Pons (tissue), 1 donor: ENCODE data around the gene FOXRED2.

Experiments used
- DNase-seq: peaks from one replicate; pipeline ENCODE4 v3.0.0-alpha.2; 2016; ENCODE audit warnings: low spot score

Gene FOXRED2

DNA sequence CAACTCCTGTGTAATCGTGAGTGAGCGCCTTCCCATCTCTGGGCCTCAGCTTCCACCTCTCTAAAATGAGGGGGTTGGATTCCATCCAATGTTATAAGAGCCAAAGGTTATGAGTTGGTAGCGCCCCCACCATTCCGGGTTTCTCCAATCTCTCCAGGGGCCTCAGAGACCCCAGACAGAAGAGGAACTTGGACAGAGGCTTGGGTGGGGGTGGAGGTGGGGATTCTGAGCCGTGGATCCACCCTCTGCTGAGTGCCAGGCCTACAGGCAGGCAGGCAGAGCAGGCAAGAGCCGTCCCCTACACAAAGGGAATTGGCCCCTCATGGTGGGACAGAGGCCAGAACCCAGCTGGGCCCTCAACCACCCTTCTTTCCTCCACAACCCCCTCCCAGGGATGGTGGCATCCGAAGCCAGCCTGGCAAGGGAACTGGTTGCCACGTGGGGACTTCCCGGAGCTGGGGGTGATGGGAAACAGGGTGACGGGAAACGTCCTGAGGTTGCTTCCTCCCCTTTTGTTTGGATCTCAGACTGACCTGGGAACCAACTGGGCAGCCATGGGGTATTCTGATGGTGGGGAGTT lies 57.2 kb downstream of the FOXRED2 start:
- DNase-seq: no peak

GRCh38 chr22:36447632-36448031 lies 59.2 kb downstream of the FOXRED2 start:
- no peak for DNase-seq

DNA sequence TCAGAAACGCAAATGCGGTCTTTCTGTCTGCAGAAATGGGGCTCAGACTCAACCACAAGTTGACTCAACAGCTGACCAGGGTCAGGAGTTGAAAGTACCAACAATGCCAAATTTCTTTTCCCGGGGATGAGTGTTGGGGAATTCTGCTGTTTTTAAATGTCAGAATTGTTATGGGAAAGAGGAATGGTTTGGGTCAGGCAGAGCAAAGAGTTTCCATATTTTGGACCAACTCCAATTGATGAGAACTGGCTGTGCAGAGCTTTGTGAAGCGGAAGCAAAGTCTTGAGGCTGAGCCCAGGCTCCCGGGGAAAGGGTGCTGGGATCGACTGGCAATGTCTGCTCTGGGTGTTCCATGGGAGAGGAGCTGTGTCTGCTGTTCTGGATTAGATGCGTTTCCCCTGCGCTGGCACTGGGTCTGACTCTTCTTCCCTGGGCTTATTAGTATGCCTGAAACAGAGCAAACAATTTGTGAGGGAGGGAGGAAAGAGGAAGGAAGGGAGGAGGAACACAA lies 61.6 kb downstream of the FOXRED2 start:
- no peak for DNase-seq

DNA sequence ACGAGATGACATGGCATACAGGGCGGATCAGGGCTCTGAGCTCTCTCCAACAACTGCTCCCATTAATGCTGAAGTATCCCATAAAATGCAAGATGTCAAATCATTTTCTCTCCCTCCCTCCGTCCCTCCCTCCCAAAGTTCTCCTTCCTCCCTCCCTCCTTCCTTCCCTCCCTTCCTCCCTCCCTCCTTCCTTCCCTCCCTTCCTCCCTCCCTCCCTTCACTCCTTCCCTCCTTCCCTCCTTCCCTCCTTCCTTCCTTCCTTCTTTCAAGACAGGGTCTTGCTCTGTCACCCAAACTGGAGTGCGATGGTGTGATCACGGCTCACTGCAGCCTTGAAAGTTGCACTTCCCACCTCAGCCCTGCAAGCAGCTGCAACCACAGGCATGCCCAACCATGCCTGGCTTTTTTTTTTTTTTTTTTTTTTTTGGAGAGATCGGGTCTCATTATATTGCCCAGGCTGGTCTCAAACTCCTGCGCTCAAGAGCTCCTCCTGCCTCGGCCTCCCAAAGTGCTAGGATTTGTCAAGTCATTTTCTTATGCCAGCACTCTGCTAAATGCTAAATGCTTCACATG lies 63.6 kb downstream of the FOXRED2 start:
- no peak for DNase-seq

DNA sequence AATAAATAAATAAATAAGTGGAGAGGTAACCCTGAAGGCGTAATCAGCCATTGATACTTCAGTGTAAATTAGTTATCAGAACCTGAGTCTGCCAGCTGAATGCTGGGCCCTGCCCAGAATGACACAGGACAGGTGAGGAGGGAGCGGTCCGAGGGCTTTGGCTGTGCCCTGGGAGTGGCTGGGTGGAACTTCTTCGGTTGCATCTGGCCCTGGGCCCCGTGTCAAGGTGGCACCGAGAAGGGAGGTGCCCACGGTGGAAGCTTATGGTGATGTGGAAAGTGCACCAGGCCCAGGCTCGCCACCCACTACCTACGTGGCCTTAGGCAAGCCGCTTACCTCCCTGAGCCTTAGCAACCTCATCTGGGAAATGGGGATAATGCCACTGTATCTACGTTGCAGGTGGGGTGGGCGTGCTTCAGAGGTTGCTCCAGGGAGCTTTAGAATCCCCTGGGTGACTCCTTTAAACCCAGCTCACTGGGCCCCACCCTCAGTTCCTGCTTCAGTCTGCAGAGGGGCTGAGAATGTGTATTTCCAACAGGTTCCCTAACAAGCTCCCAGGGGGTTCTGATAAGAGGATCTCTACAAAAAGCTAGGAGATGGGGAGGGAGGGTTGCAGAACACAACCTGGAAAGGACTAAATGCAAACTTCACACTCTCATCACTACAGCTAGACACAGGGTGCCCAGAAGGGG lies 64.2 kb downstream of the FOXRED2 start:
- DNase-seq: no peak

DNA sequence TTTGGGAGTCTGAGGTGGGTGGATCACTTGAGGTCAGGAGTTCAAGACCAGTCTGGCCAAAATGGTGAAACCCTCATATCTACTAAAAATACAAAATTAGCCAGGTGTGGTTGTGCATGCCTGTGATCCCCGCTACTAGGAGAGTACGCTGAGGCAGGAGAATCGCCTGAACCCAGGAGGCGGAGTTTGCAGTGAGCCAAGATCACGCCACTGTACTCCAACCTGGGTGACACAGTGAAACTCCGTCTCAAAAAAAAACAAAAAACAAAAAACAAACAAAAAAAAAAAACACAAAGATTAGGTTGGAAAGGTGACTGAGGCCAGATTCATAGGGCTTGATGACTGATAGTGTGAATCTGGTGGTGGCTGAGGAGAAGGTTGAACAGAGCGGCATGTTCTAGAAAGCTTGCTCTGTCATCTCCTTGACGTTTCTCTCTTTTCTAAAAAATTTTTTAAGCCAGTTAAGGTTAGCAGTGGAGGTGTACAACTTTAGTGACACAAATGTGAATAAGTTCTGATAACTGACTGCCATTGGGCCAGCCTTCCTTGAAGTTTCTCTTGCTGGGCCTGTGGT lies 66.3 kb downstream of the FOXRED2 start:
- DNase-seq: no peak

- DNase-seq: no peak
Measured at GRCh38 chr22:36439481-36440271, 67.2 kb downstream of the FOXRED2 start.
